ENCODE results near the gene LARGE1.

GRCh38 chr22:33859311-33859710 is 61.0 kb downstream of the LARGE1 start:
- TF ChIP-seq CTCF (IDR thresholded peaks at IDR 0.05): no peak
- TF ChIP-seq ZFX (IDR thresholded peaks at IDR 0.05; ENCODE audit: borderline replicate concordance): no peak
